ENCODE data around the gene NFATC1.

Gene NFATC1

DNA sequence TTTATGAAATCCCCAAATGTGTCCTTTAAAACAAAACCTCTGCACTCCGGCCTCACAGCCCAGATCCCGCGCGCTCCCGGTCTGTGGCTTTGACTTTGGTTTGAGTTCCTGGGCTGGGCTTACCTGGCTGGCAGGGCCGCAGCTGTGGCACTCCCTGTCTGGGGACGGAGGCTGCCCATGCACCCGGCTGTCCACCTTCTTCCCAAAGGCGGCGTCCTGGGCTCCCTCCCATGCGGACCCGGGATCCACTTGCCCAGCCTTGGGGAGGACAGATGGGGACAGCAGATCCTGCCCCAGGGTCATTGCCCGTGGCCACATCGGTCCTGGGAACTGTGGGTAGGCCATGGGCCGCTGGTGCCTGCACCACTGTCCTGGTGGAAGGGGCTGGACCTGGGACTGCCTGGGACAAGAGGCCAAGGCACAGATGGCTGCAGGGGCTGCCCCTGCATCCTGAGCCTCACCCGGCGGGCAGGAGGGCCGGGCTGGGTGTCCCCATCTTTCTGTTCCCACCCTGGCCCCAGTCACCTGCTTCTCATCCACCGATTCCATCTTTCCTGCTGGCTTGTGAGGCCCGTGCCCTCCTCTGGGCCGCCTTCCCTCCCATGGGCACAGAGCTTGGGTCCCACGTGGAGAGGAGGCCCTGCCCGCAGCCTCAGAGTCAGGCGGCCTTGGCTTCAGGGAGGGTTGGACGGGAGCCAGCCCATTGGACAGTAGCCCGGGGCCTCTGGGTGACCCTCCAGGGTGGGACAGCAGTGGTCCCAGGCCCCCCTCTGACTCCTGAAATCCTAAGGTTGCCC, 27.7 kb downstream of the NFATC1 start:
- no peak for DNase-seq

DNA sequence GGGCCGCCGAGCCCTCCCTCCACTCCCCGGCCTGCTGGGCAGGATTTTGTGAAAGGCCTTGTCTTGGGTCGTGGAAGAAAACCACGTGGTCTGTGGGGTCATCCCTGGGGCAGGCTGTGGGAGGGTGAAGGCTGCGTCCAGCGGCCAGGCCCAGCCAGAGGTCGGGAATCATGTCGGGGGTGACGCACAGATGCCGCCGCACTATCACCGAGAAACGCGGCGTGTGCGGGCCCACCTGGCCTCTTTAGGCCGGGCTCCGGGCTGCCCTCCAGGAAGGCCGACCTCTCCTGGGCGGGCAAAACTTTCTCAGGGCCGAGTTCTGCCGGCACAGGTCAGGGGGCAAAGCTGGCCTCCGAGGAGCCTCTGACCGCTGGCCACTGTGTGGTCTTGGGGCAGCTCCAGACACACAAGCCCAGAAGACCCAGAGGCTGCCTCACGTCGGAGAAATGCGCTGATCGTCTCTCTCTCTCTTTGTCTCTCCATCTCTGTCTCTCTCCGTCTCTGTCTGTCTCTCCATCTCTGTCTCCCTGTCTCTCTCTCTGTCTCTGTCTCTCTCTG, 28.4 kb downstream of the NFATC1 start:
- DNase-seq = no peak

GRCh38 chr18:79424880-79425568, 29.3 kb downstream of the NFATC1 start:
- no peak for DNase-seq

DNA sequence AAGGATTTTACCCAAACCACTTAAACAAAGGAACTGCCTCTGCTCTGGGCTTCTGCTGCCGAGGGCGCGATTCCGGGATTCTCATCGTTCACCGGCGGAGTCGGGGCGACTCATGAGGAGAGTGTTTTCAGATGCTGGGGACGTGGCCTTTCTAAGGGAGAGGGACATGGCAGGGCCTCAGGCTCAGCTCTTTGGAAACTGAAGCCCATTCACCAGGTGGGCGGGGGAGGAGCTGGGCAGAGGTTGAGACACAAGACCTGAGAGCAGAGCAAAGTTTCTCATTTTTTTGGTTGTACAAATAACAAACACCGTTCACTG, 29.8 kb downstream of the NFATC1 start:
- no peak for DNase-seq

GRCh38 chr18:79426376-79427300, 30.9 kb downstream of the NFATC1 start:
- no peak for DNase-seq

DNA sequence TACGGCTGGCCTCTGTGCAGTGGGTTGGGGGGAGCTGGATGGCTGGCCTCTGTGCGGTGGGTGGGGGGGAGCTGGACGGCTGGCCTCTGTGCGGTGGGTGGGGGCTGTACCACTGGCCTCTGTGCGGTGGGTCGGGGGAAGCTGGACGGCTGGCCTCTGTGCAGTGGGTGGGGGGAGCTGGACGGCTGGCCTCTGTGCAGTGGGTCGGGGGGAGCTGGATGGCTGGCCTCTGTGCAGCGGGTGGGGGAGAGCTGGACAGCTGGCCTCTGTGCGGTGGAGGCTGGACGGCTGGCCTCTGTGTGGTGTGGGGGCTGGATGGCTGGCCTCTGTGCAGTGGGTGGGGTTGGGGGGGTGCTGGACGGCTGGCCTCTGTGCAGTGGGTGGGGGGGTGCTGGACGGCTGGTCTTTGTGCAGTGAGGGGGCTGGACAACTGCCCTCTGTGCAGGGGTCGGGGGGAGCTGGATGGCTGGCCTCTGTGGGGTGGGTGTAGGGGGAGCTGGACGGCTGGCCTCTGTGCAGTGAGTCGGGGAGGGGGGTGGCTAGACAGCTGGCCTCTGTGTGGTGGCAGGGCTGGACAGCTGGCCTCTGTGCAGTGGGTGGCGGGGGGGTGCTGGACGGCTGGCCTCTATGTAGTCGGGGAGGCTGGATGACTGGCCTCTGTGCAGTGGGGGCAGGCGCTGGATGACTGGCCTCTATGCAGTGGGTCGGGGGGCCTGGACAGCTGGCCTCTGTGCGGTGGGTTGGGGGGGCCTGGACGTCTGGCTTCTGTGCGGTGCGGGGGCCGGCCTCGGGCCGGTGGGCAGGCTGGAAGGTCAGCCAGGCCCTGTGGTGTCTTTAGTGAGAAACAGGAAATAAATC, 31.9 kb downstream of the NFATC1 start:
- DNase-seq = no peak

DNA sequence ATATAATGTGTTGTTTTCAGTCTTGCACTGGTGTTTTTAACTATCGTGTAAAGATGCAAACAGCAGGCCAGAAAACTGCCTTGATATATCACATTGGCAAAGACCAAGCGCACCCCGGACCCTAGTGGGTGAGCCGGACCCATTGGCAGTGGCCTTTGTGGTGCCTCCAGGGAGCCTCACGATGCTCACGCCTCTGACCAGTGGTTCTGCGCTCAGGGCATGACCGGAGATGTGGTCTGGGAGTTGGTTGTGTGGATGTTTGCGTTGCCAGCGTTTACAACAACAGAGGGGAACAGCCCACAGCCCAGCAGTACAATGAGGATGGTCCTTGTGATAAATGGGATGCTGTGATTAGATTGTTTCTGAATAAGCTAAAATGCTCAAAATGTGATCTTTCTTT, 32.6 kb downstream of the NFATC1 start:
- no peak for DNase-seq

DNA sequence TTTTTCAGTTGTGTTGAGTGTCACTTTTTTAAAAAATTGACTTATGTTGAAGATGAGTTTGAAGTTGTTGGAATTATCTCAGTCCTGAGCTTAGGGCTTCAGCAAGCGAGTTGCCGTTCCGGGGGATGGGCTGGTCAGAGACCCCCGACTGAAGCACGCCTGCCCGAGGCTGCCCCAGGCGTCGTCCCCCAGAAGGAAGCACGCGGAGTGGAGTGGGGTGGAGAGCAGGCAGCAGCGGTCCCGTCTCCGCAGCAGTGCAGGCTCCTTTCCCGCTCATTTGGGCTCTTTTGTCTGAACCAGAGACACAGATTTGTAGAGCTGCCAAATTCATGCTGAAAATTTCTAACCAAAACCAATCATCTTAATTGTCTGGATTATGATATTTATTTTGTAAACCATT, 33.7 kb downstream of the NFATC1 start:
- DNase-seq = no peak

DNA sequence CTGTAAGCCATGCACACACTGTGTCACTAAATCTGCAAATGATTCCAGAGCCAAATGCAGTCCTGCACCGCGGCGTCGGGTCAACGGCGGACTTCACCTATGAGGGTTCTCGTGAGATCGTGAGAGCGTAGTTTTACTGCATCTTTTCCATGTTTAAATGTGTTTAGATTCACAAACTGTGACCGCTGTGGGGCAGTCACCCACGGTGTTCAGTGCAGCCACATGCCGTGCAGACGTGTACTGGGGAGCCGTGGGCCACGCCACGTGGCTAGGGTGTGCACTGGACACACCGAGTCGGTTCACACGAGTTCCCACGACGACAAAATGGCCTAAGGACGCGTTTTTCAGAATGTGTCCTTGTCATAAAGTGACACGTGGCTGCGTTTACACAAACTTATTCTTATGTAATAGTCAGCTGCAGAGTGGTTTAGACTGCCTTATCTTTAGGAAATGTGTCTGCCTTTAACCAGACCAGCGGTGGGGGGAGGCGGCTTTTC, 34.1 kb downstream of the NFATC1 start:
- peak; percentile 22 to 59 (median 56) for DNase-seq

DNA sequence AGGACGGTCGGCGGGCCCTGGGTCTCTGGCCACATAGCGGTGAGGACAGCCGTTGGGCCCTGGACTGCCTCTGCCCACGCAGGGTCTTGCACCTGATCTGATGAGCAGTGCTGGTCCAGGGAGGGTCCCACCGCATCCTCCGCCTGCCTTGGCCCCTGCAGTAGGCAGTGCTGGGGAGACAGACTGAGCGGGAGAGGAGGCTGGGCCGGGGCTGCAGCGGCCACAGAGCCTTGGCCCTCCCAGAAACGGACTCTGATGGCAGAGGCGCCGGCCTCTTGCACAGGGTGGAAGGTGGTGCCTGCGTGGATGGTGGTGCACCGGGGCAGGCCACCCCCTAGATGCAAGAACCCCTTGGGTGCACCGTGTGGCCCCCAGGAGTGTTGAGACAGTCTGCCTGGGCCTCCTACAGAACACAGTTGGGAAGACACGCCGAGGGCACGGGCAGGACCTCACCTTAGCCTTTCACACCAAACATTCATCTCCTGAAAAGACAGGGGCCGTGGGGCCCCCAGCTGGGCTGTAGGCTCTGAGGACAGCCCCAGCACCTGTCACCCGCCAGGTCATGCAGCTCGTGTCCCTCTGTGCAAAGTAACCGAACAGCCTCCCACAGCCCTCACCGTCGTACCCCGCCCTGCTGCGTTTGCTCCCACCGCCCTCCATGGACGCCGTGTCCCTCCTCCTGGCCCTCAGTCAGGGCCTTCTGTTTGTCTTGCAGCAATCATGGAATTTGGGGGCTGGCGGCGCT, 36.8 kb downstream of the NFATC1 start:
- DNase-seq = no peak

- DNase-seq = no peak
Measured at GRCh38 chr18:79433431-79433830, 37.7 kb downstream of the NFATC1 start.

GRCh38 chr18:79434607-79435401, 39.1 kb downstream of the NFATC1 start:
- no peak for DNase-seq

- no peak for DNase-seq
Measured at GRCh38 chr18:79436556-79437275, 41.0 kb downstream of the NFATC1 start.

GRCh38 chr18:79438089-79438897, 42.6 kb downstream of the NFATC1 start:
- no peak for DNase-seq

GRCh38 chr18:79438898-79439627, 43.3 kb downstream of the NFATC1 start:
- DNase-seq = no peak

- DNase-seq = no peak
Measured at GRCh38 chr18:79439628-79440023, 43.9 kb downstream of the NFATC1 start.

DNA sequence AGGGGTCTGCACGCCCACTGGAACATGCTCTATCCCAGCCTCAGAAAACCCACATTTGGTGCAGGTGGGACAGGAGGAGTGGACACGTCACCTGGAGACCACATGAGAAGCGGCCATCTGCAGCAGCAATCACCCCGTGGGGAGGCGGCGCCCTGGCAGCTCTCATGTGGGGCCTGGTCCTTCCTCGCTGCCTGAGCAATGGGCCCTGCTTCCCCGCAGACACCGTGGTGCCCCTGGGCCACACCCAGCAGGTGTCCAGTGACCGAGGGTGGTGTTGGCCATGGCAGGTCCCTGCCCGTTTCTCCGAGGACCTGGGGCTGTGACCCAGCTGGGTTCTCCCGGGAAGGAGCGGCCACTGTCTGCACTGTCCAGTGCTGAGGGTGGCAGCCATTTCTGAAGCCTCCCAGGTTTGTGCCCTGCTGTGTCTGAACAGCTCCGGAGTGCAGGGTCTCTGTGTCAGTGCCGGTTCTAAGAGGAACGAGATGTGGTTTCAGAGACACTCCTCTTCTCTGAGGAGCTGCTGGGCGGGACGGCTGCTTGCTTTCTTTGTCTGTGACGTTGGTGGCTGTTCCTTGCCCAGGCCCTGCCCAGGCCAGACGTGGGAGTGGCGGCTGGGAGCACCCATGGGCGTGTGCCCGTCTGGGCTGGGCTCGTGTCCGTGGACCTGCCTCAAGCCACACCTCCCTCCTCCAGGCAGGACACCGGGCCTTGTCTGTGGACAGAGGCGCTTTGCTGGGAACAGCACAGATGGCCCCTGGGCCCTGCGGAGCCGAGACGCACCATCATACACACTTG, 44.8 kb downstream of the NFATC1 start:
- DNase-seq = no peak
